ENCODE data around the gene AAGAB.
"Not testable (repeated sequence)": the region's sequence is repeated elsewhere in the genome, so short reads cannot be mapped to it uniquely, and the experiment has no call there.

Gene AAGAB

GRCh38 chr15:67266870-67267269, 12.4 kb upstream of the AAGAB start:
- no peak for TF ChIP-seq CTCF (IDR thresholded peaks at IDR 0.05; ENCODE audit: control insufficient read depth, extremely low read depth, insufficient read depth)
- no peak for DNase-seq (ENCODE audit: low read depth)

GRCh38 chr15:67259806-67260205, 5.3 kb upstream of the AAGAB start:
- no peak overlapping the region for H3K4me3 ChIP-seq (ENCODE audit: low read depth, low read length)
- DNase-seq (ENCODE audit: low read depth): no peak
- no peak for TF ChIP-seq CTCF (IDR thresholded peaks at IDR 0.05; ENCODE audit: control insufficient read depth, extremely low read depth, insufficient read depth)

More at GRCh38 chr15:67266870-67267269, 12.4 kb upstream of the AAGAB start:
- H3K4me3 ChIP-seq (ENCODE audit: low read depth, low read length): no peak overlapping the region

- DNase-seq (ENCODE audit: low read depth): no peak
- H3K4me3 ChIP-seq (ENCODE audit: low read depth, low read length): no peak overlapping the region
- TF ChIP-seq CTCF (IDR thresholded peaks at IDR 0.05; ENCODE audit: control insufficient read depth, extremely low read depth, insufficient read depth): no peak
Measured at GRCh38 chr15:67259379-67259778, 4.9 kb upstream of the AAGAB start.

GRCh38 chr15:67258412-67258811, 4.0 kb upstream of the AAGAB start:
- H3K4me3 ChIP-seq (ENCODE audit: low read depth, low read length); DNase-seq (ENCODE audit: low read depth): not testable (repeated sequence)

GRCh38 chr15:67256051-67256450, 1.6 kb upstream of the AAGAB start:
- no peak for DNase-seq (ENCODE audit: low read depth)
- no peak overlapping the region for H3K4me3 ChIP-seq (ENCODE audit: low read depth, low read length)
- TF ChIP-seq CTCF (IDR thresholded peaks at IDR 0.05; ENCODE audit: control insufficient read depth, extremely low read depth, insufficient read depth): no peak

GRCh38 chr15:67253549-67254237, 768 bp downstream of the AAGAB start:
- peak overlapping the region; percentile 71 for H3K4me3 ChIP-seq (ENCODE audit: low read depth, low read length)
- no peak for DNase-seq (ENCODE audit: low read depth)
- TF ChIP-seq CTCF (IDR thresholded peaks at IDR 0.05; ENCODE audit: control insufficient read depth, extremely low read depth, insufficient read depth): no peak

GRCh38 chr15:67253101-67253500, 1.4 kb downstream of the AAGAB start:
- no peak for DNase-seq (ENCODE audit: low read depth)
- no peak for TF ChIP-seq CTCF (IDR thresholded peaks at IDR 0.05; ENCODE audit: control insufficient read depth, extremely low read depth, insufficient read depth)
- H3K4me3 ChIP-seq (ENCODE audit: low read depth, low read length): peak overlapping the region; percentile 71
